ENCODE data around the gene GCM1.

The GCM1 gene

GRCh38 chr6:53165293-53165692 lies 16.7 kb upstream of the GCM1 start:
- no peak for TF ChIP-seq CTCF (IDR thresholded peaks at IDR 0.05; ENCODE audit: low read depth, low read length, poor library complexity, severe bottlenecking)
- no peak for TF ChIP-seq EZH2phosphoT487 (IDR thresholded peaks at IDR 0.05; ENCODE audit: borderline replicate concordance, low read length)

GRCh38 chr6:53162606-53163005 lies 14.0 kb upstream of the GCM1 start:
- H3K9me3 ChIP-seq (ENCODE audit: control insufficient read depth, insufficient read depth, low read length): no peaks in the 10 kb centered on the region
- peaks cover 4% of the 10 kb centered on the region for H3K4me1 ChIP-seq (ENCODE audit: control insufficient read depth, low read length)
- H3K27me3 ChIP-seq (ENCODE audit: control insufficient read depth, low read length): no peaks in the 10 kb centered on the region
- no peaks in the 10 kb centered on the region for H3K9me2 ChIP-seq (replicated peaks; ENCODE audit: control insufficient read depth, low read length)
- no peaks in the 10 kb centered on the region for H3K79me2 ChIP-seq (ENCODE audit: control insufficient read depth, low read length)
- no peak overlapping the region for H3K27ac ChIP-seq (ENCODE audit: low read depth, low read length)
- no peaks in the 10 kb centered on the region for H3K36me3 ChIP-seq (ENCODE audit: control insufficient read depth, low read length)
- no peak overlapping the region for H3K4me3 ChIP-seq (ENCODE audit: low read length)
- H3K4me2 ChIP-seq (ENCODE audit: low read length): no peak overlapping the region
- H4K20me1 ChIP-seq (ENCODE audit: control insufficient read depth, insufficient read depth, low read depth, low read length): no peaks in the 10 kb centered on the region
- H3F3A ChIP-seq (ENCODE audit: control insufficient read depth, insufficient read depth): no peaks in the 10 kb centered on the region
- TF ChIP-seq CTCF (IDR thresholded peaks at IDR 0.05; ENCODE audit: low read depth, low read length, poor library complexity, severe bottlenecking): no peak
- TF ChIP-seq EZH2phosphoT487 (IDR thresholded peaks at IDR 0.05; ENCODE audit: borderline replicate concordance, low read length): no peak

More at GRCh38 chr6:53165293-53165692, 16.7 kb upstream of the GCM1 start:
- H3K4me3 ChIP-seq (ENCODE audit: low read length): no peak overlapping the region
- no peaks in the 10 kb centered on the region for H3K27me3 ChIP-seq (ENCODE audit: control insufficient read depth, low read length)
- H3F3A ChIP-seq (ENCODE audit: control insufficient read depth, insufficient read depth): no peaks in the 10 kb centered on the region
- no peaks in the 10 kb centered on the region for H3K36me3 ChIP-seq (ENCODE audit: control insufficient read depth, low read length)
- H3K9me3 ChIP-seq (ENCODE audit: control insufficient read depth, insufficient read depth, low read length): no peaks in the 10 kb centered on the region
- H3K9me2 ChIP-seq (replicated peaks; ENCODE audit: control insufficient read depth, low read length): no peaks in the 10 kb centered on the region
- H3K27ac ChIP-seq (ENCODE audit: low read depth, low read length): no peak overlapping the region
- no peaks in the 10 kb centered on the region for H3K79me2 ChIP-seq (ENCODE audit: control insufficient read depth, low read length)
- peaks cover 4% of the 10 kb centered on the region for H3K4me1 ChIP-seq (ENCODE audit: control insufficient read depth, low read length)
- H3K4me2 ChIP-seq (ENCODE audit: low read length): no peak overlapping the region
- no peaks in the 10 kb centered on the region for H4K20me1 ChIP-seq (ENCODE audit: control insufficient read depth, insufficient read depth, low read depth, low read length)

GRCh38 chr6:53161481-53162009 lies 12.9 kb upstream of the GCM1 start:
- no peak for TF ChIP-seq EZH2phosphoT487 (IDR thresholded peaks at IDR 0.05; ENCODE audit: borderline replicate concordance, low read length)
- TF ChIP-seq CTCF (IDR thresholded peaks at IDR 0.05; ENCODE audit: low read depth, low read length, poor library complexity, severe bottlenecking): no peak
- no peaks in the 10 kb centered on the region for H3K79me2 ChIP-seq (ENCODE audit: control insufficient read depth, low read length)

More at GRCh38 chr6:53161481-53162009, 12.9 kb upstream of the GCM1 start:
- Histone ChIP-seq H4K20me1 (ENCODE audit: control insufficient read depth, insufficient read depth, low read depth, low read length) (no peaks in the 10 kb centered on the region), H3K27ac (ENCODE audit: low read depth, low read length) (no peak overlapping the region), H3K4me1 (ENCODE audit: control insufficient read depth, low read length) (peaks cover 4% of the 10 kb centered on the region), H3K4me3 (ENCODE audit: low read length) (no peak overlapping the region), H3K9me2 (replicated peaks; ENCODE audit: control insufficient read depth, low read length) (no peaks in the 10 kb centered on the region), H3K9me3 (ENCODE audit: control insufficient read depth, insufficient read depth, low read length) (no peaks in the 10 kb centered on the region), H3K4me2 (ENCODE audit: low read length) (no peak overlapping the region), H3K36me3 (ENCODE audit: control insufficient read depth, low read length) (no peaks in the 10 kb centered on the region), H3K27me3 (ENCODE audit: control insufficient read depth, low read length) (no peaks in the 10 kb centered on the region), H3F3A (ENCODE audit: control insufficient read depth, insufficient read depth) (no peaks in the 10 kb centered on the region)
